A673 (cell line): ENCODE results near the gene ADH1C.

ENCODE experiments used
- EZH2 ChIP-seq: fragments of 200-600 bp; sonication (generic); IDR thresholded peaks from 2 replicates; pipeline ENCODE4 v1.6.1; 2017; ENCODE audit warnings: borderline replicate concordance, low read depth, mild to moderate bottlenecking, mixed read lengths, antibody characterized with exemption, low read length; ENCODE audit not compliant: poor library complexity, severe bottlenecking
- TF ChIP-seq, protein P1 (sequence below): fragments of 300-800, 200-600 bp; sonication (generic); conservative IDR thresholded peaks from 2 replicates; pipeline ENCODE4 v1.5.1; 2017; ENCODE audit warnings: low read depth, mild to moderate bottlenecking, antibody characterized with exemption, low read length, moderate library complexity, mixed read lengths

DNA sequence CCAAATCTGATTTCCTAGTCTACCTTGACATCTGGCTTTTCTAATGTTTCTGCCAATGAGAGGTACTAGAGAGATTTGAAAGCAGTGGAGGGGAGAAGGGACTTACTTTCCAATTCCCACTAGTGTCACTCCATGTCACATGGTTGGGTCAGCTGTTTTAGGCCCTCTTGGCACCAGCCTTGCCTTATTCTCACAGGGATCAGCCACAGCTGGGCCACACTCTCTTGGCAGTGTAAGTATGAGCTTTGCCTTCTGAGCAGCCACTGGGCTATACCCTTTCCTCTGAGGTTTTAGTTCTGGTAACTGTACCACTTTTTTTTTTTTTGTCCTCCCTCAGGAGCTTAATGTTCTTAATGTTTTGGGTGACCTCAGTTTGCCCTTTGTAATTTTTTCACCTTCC, 10.2 kb upstream of the ADH1C start:
- TF ChIP-seq, protein P1, sequence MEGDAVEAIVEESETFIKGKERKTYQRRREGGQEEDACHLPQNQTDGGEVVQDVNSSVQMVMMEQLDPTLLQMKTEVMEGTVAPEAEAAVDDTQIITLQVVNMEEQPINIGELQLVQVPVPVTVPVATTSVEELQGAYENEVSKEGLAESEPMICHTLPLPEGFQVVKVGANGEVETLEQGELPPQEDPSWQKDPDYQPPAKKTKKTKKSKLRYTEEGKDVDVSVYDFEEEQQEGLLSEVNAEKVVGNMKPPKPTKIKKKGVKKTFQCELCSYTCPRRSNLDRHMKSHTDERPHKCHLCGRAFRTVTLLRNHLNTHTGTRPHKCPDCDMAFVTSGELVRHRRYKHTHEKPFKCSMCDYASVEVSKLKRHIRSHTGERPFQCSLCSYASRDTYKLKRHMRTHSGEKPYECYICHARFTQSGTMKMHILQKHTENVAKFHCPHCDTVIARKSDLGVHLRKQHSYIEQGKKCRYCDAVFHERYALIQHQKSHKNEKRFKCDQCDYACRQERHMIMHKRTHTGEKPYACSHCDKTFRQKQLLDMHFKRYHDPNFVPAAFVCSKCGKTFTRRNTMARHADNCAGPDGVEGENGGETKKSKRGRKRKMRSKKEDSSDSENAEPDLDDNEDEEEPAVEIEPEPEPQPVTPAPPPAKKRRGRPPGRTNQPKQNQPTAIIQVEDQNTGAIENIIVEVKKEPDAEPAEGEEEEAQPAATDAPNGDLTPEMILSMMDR = no peak
- no peak for TF ChIP-seq EZH2
